Neuronal stem cell (in vitro differentiated cells): ENCODE results near the gene SULT1A2.
A peak's percentile ranks its signal among the peaks of the same experiment; 100 is the strongest.

Experiments
- DNase-seq: peaks from one replicate; pipeline ENCODE4 v3.0.0-alpha.2; 2013; ENCODE audit warnings: low spot score
- H2AFZ ChIP-seq: one replicate; pipeline ENCODE4 v1.6.1; 2013; ENCODE audit warnings: mild to moderate bottlenecking, low read length, inconsistent platforms
- H2AK5ac ChIP-seq: 2 replicates; pipeline ENCODE4 v1.6.1; 2013; ENCODE audit warnings: low read depth, mild to moderate bottlenecking, inconsistent platforms, low read length, moderate library complexity, mixed read lengths
- H2BK120ac ChIP-seq: 2 replicates; pipeline ENCODE4 v1.6.1; 2013; ENCODE audit warnings: low read depth, mild to moderate bottlenecking, inconsistent platforms, low read length, moderate library complexity, mixed read lengths
- H2BK12ac ChIP-seq: one replicate; pipeline ENCODE4 v1.6.1; 2013; ENCODE audit warnings: low read length, inconsistent platforms
- H2BK15ac ChIP-seq: 2 replicates; pipeline ENCODE4 v1.6.1; 2013; ENCODE audit warnings: mild to moderate bottlenecking, low read length, inconsistent platforms, mixed read lengths
- H2BK5ac ChIP-seq: one replicate; pipeline ENCODE4 v1.6.1; 2013; ENCODE audit warnings: inconsistent platforms, mild to moderate bottlenecking, low read length, moderate library complexity
- H3K14ac ChIP-seq: one replicate; pipeline ENCODE4 v1.6.1; 2013; ENCODE audit warnings: low read length, inconsistent platforms
- H3K18ac ChIP-seq: 2 replicates; pipeline ENCODE4 v1.6.1; 2013; ENCODE audit warnings: low read length, inconsistent platforms
- H3K23ac ChIP-seq: 2 replicates; pipeline ENCODE4 v1.6.1; 2013; ENCODE audit warnings: low read depth, mild to moderate bottlenecking, mixed read lengths, low read length, inconsistent platforms; ENCODE audit not compliant: poor library complexity
- H3K27ac ChIP-seq: replicated peaks from 3 replicates; pipeline ENCODE4 v1.5.1; 2013; ENCODE audit warnings: low read length, inconsistent platforms
- H3K27me3 ChIP-seq, 3 experiments: 2 replicates each; pipeline ENCODE4 v1.6.1; 2013; ENCODE audit warnings: low read length in 3 of 3, mild to moderate bottlenecking in 2 of 3, inconsistent platforms in 1 of 3, low read depth in 1 of 3, mixed read lengths in 1 of 3, moderate library complexity in 1 of 3; ENCODE audit not compliant: control insufficient read depth in 3 of 3, insufficient read depth in 3 of 3
- H3K36me3 ChIP-seq, 2 donors: replicated peaks in 1 of 2; 2 replicates each; pipeline ENCODE4 v1.6.1; 2013; ENCODE audit warnings: low read length in 2 of 2; ENCODE audit not compliant: control insufficient read depth in 2 of 2, insufficient read depth in 2 of 2
- H3K4ac ChIP-seq: 2 replicates; pipeline ENCODE4 v1.6.1; 2013; ENCODE audit warnings: inconsistent platforms, mild to moderate bottlenecking, low read length, moderate library complexity
- H3K4me1 ChIP-seq, 2 donors: 1 replicate in 1 of 2; 2 replicates in 1 of 2; pipeline ENCODE4 v1.6.1; 2013; ENCODE audit warnings: low read length in 2 of 2, low read depth in 1 of 2; ENCODE audit not compliant: control insufficient read depth in 2 of 2, insufficient read depth in 1 of 2
- H3K4me2 ChIP-seq: one replicate; pipeline ENCODE4 v1.6.1; 2013; ENCODE audit warnings: mild to moderate bottlenecking, low read length, inconsistent platforms; ENCODE audit not compliant: insufficient read depth, poor library complexity, severe bottlenecking
- H3K4me3 ChIP-seq, 2 donors: 2 replicates each; pipeline ENCODE4 v1.5.1; 2013; ENCODE audit warnings: low read length in 2 of 2, mild to moderate bottlenecking in 2 of 2, inconsistent platforms in 1 of 2, moderate library complexity in 1 of 2
- H3K79me1 ChIP-seq: one replicate; pipeline ENCODE4 v1.6.1; 2013; ENCODE audit warnings: low read depth, mild to moderate bottlenecking, inconsistent platforms, low read length, moderate library complexity
- H3K9ac ChIP-seq: one replicate; pipeline ENCODE4 v1.6.1; 2013; ENCODE audit warnings: mild to moderate bottlenecking, low read depth, low read length, inconsistent platforms; ENCODE audit not compliant: poor library complexity
- H3K9me3 ChIP-seq, 2 donors: replicated peaks in 1 of 2; 2 replicates each; pipeline versions ENCODE3 to v1.6.1; 2013; ENCODE audit warnings: low read length in 2 of 2, mild to moderate bottlenecking in 2 of 2, inconsistent platforms in 1 of 2, low read depth in 1 of 2, mixed read lengths in 1 of 2, moderate library complexity in 1 of 2; ENCODE audit not compliant: control insufficient read depth in 2 of 2, insufficient read depth in 1 of 2
- H4K8ac ChIP-seq: one replicate; pipeline ENCODE4 v1.6.1; 2013; ENCODE audit warnings: low read depth, mild to moderate bottlenecking, inconsistent platforms, low read length, moderate library complexity
- H4K91ac ChIP-seq: one replicate; pipeline ENCODE4 v1.6.1; 2013; ENCODE audit warnings: low read length, low read depth, mild to moderate bottlenecking, inconsistent platforms; ENCODE audit not compliant: poor library complexity
- WGBS, 2 donors: extraction: QIAGEN DNeasy Blood & Tissue Kit; methylation state at CpG; one replicate each; pipeline ENCODE4 v1.1.7; 2013; ENCODE audit warnings: missing lambda C conversion rate in 2 of 2, mixed read lengths in 1 of 2; ENCODE audit not compliant: insufficient read length in 2 of 2, insufficient replicate concordance in 1 of 2; ENCODE audit errors: extremely low coverage in 2 of 2; 5-methylcytosine and 5-hydroxymethylcytosine counted together

SULT1A2 gene

DNA sequence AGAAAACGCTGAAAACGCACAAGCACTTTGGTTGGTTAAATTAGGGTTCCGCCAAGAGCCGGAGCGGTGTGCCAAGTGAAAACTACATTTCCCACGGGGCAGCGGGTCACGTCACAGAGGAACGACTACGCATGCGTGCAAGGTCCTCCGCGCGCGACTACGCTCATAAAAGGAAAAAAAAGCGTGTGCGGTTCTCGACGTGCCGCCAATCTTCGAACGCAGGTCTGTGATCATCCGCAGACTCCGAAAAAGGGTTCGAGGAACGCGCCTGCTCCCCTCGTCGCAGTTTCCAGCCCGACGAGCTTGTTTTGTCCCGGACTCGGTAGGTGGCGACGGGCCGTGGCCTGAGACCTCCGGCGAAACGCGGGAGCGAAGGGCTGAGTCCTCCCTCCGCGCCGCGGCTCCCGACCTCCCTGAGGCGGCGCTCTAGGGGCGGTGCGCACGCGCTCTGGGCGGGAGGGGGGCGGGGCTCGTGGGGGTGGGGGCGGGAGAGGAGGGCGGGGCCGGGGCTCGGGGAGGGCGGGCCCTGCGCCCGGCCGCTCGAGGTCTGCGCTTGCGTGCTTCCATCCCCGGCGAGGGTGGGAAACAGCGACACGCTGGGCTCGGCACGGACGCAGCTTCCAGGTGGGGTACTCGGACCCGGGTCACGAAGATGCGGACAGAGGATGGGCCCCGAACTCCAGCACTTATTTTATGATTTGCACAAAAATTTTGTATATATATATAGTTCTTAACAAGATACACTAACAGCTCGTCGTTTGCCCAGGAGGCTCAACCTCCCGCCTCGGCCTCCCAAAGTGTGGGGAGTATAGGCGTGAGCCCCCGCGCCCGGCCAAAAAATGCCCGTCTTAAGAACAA, 42.8 kb downstream of the SULT1A2 start, which contains the start of gene SGF29:
TSS of gene SGF29 (plus strand) at position 145 of the 858 bp plus-strand sequence. CDS start 27,150 bp downstream, outside the sequence.
- H2BK5ac ChIP-seq, result no peak within 1 kb of the TSS
- no peaks in the 10 kb centered on the region for H3K27me3 ChIP-seq
- H4K91ac ChIP-seq, result no peak within 1 kb of the TSS
- H2AFZ ChIP-seq, result peak within 1 kb of the TSS; percentile 86
- peak within 1 kb of the TSS; percentile 2 for H3K14ac ChIP-seq
- peak within 1 kb of the TSS; percentile 91 for H3K27ac ChIP-seq
- H3K9me3 ChIP-seq, result no peaks in the 10 kb centered on the region
- H3K4ac ChIP-seq, result no peak within 1 kb of the TSS
- no peak within 1 kb of the TSS for H2BK120ac ChIP-seq
- peaks cover 0 to 27% of the 10 kb centered on the region in 2 donors for H3K36me3 ChIP-seq
- H2BK15ac ChIP-seq, result no peak within 1 kb of the TSS
- H3K4me2 ChIP-seq, result peak within 1 kb of the TSS; percentile 58
- no peak within 1 kb of the TSS for H2BK12ac ChIP-seq
- H3K4me1 ChIP-seq, result peaks cover 0 to 4% of the 10 kb centered on the region in 2 donors
- WGBS, 2 donors, result no CpG with 5 or more reads among the region's 88 CpGs
- peak within 1 kb of the TSS; percentile 87 for H3K18ac ChIP-seq
- peak within 1 kb of the TSS; percentile 50 for H3K23ac ChIP-seq
- no peak within 1 kb of the TSS for H2AK5ac ChIP-seq
- peak; percentile 90 for DNase-seq
- no peak within 1 kb of the TSS for H4K8ac ChIP-seq
- peak within 1 kb of the TSS; percentile 58 to 82 for H3K4me3 ChIP-seq
- H3K9ac ChIP-seq, result peak within 1 kb of the TSS; percentile 90
- peaks cover under 1% of the 10 kb centered on the region for H3K79me1 ChIP-seq

DNA sequence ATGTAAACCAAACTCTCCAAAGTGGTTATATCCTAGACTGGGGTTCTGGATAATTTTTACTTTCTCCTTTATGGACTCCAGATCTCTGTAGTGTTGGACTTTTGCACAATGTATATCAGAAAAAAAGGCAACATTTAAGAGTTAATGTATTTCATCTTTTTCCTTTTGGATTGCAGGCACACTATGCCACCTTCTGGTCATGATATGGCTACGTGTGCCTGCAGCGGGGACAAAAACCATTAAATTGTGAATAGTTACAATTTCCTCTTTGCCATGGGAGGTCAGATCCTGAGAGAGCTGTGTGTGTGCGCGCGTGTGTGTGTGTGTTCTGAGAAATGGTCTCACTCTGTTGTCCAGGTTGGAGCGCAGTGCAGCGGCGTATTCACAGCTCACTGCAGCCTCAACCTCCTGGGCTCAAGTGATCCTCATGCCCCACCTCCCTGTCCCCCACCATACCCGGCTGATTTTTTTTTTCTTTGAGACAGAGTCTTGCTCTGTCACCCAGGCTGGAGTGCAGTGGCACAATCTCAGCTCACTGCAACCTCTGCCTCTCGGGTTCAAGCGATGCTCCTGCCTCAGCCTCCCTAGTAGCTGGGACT, 47.5 kb downstream of the SULT1A2 start:
- Histone ChIP-seq H4K8ac (no peak overlapping the region), H2BK15ac (no peak overlapping the region), H2BK120ac (no peak overlapping the region), H3K4me2 (no peak overlapping the region), H3K14ac (no peak overlapping the region), H4K91ac (no peak overlapping the region), H3K27ac (no peak overlapping the region), H3K9me3 (no peaks in the 10 kb centered on the region), H3K36me3 (no peaks in the 10 kb centered on the region), H2AFZ (peak overlapping the region; percentile 25), H3K4me3 (no peak overlapping the region), H3K23ac (no peak overlapping the region), H3K18ac (no peak overlapping the region), H3K79me1 (no peaks in the 10 kb centered on the region), H2BK5ac (no peak overlapping the region), H2AK5ac (no peak overlapping the region), H3K27me3 (no peaks in the 10 kb centered on the region), H2BK12ac (no peak overlapping the region), H3K9ac (no peak overlapping the region), H3K4ac (no peak overlapping the region), H3K4me1 (peaks cover 0 to under 1% of the 10 kb centered on the region in 2 donors)
- WGBS, 2 donors, result no CpG with 5 or more reads among the region's 11 CpGs
- no peak for DNase-seq

DNA sequence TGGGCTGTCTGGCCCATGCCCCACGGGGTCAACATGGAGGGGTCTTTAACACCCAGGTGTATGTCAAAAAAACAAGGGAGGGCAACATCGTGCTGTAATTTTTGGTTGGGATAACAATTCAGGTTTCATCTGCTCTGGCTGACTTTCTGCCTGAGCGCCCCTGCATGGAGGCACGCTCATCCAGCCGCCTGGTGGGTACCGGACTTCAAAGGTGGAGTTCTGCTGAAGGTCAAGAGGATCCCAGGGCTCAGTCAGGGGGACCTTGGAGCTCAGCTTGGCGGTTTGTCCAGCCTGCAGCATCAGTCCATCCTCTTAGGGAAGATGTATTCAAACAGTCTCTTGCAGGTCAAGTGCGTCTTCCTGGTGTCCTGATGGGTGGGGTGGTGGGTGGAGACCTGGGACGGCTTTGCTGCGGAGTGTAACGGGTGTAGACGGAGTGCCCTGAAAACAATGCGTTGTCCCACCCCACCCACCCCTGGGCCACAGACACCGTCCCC, 48.5 kb downstream of the SULT1A2 start:
- Histone ChIP-seq H2AK5ac (no peak overlapping the region), H2BK15ac (no peak overlapping the region), H3K9me3 (no peaks in the 10 kb centered on the region), H2BK5ac (no peak overlapping the region), H4K8ac (no peak overlapping the region), H3K4me1 (no peaks in the 10 kb centered on the region), H3K9ac (no peak overlapping the region), H2AFZ (no peak overlapping the region), H2BK120ac (no peak overlapping the region), H3K18ac (no peak overlapping the region), H3K79me1 (no peaks in the 10 kb centered on the region), H3K14ac (no peak overlapping the region), H3K27me3 (no peaks in the 10 kb centered on the region), H3K27ac (no peak overlapping the region), H2BK12ac (no peak overlapping the region), H3K4ac (no peak overlapping the region), H3K23ac (peak overlapping the region; percentile 55), H3K36me3 (no peaks in the 10 kb centered on the region), H3K4me3 (no peak overlapping the region), H4K91ac (no peak overlapping the region), H3K4me2 (no peak overlapping the region)
- DNase-seq, result no peak
- no CpG with 5 or more reads among the region's 14 CpGs for WGBS, 2 donors

DNA sequence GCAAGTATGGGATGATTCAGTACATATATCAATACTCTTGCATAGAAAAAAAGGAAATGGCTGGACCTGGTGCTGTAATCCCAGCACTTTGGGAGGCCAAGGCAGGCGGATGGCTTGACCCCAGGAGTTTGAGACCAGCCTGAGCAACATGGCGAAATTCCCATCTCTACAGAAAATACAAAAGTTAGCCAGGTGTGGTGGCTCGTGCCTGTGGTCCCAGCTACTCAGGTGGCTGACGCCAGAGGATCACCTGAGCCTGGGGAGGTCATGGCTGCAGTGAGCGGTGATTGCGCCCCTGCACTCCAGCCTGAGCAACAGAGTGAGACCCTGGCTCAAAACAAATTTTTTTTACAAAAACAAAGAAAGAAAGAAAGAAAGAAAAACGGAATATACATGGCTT, 50.2 kb downstream of the SULT1A2 start:
- Histone ChIP-seq H3K4ac (no peak overlapping the region), H3K79me1 (peaks cover 1% of the 10 kb centered on the region), H3K36me3 (no peaks in the 10 kb centered on the region), H2AK5ac (no peak overlapping the region), H3K27ac (no peak overlapping the region), H4K91ac (no peak overlapping the region), H3K27me3 (no peaks in the 10 kb centered on the region), H2BK15ac (no peak overlapping the region), H2AFZ (no peak overlapping the region), H2BK12ac (no peak overlapping the region), H2BK120ac (no peak overlapping the region), H3K9ac (no peak overlapping the region), H3K14ac (no peak overlapping the region), H3K4me3 (no peak overlapping the region), H3K4me2 (no peak overlapping the region), H2BK5ac (no peak overlapping the region), H3K18ac (no peak overlapping the region), H3K23ac (no peak overlapping the region), H3K9me3 (no peaks in the 10 kb centered on the region), H4K8ac (no peak overlapping the region), H3K4me1 (no peaks in the 10 kb centered on the region)
- no CpG with 5 or more reads among the region's 7 CpGs for WGBS, 2 donors
- no peak for DNase-seq
